Epithelial cell of proximal tubule (primary cell): ENCODE measurements around the gene KLF1. TPM values are rescaled to one million over a fixed set of nuclear protein-coding genes. Genes with fewer than 3 reads are reported as not detected.
A peak's percentile ranks its signal among the peaks of the same experiment; 100 is the strongest.
"Not testable (repeated sequence)": the region's sequence is repeated elsewhere in the genome, so short reads cannot be mapped to it uniquely, and the experiment has no call there.

Experiments
- DNase-seq: peaks from one replicate; pipeline ENCODE4 v3.0.0-alpha.2; 2011; ENCODE audit warnings: low read depth
- H3K4me3 ChIP-seq: 2 replicates; pipeline ENCODE4 v1.5.1; 2011; ENCODE audit warnings: low read depth, mild to moderate bottlenecking, low read length
- CTCF ChIP-seq: conservative IDR thresholded peaks from 2 replicates; pipeline ENCODE4 v1.5.1; 2012; ENCODE audit warnings: low read depth, mild to moderate bottlenecking, low read length
- total RNA-seq: library from RNA; depleted of rRNA; stranded (reverse); fragments of >200 nt; gene quantifications from 2 replicates; pipeline ENCODE4 v1.2.3, GENCODE V29; 2015

Gene KLF1
- total RNA-seq, 1 donor from 2014 or later: not detected

GRCh38 chr19:12856653-12857052 is 30.3 kb downstream of the KLF1 start:
- TF ChIP-seq CTCF: no peak
- no peak for DNase-seq
- no peak overlapping the region for H3K4me3 ChIP-seq

DNA sequence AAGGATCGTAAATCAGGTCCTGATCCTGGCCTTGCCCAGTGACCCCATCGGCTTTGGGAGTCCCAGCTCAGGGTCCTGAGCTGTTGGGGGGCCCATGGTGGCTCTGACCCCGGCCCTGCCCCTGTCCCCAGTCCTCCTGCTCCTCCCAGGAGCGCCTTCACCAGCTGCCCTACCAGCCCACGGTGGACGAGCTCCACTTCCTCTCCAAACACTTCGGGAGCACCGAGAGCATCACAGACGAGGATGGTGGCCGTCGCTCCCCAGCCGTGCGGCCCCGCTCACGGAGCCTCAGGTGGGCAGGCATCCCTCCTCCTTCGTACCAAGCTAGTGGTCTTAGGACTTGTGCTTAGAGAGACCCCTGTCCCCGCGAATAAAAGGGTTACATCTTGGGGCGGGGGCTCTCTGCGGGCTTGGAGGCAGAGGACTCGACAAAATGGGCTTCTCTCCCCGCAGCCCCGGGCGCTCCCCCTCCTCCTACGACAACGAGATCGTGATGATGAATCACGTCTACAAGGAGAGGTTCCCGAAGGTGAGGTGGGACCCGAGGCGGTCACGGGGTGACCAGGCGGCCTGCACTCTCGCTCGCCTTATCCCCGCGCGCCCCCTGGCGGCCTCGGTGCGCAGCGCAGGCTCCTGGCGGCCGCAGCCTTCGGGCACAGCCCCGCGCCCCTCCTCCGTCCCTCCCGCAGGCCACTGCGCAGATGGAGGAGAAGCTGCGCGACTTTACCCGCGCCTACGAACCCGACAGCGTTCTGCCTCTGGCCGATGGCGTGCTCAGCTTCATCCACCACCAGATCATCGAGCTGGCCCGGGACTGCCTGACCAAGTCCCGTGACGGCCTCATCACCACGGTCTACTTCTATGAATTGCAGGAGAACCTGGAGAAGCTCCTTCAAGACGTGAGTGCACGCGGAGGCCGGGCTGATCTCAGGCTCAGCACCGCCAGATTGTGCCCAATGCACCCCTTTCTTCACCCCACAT is 39.6 kb downstream of the KLF1 start:
- TF ChIP-seq CTCF: peak; percentile 91
- H3K4me3 ChIP-seq: peak overlapping the region; percentile 42
- DNase-seq: peak; percentile 13

DNA sequence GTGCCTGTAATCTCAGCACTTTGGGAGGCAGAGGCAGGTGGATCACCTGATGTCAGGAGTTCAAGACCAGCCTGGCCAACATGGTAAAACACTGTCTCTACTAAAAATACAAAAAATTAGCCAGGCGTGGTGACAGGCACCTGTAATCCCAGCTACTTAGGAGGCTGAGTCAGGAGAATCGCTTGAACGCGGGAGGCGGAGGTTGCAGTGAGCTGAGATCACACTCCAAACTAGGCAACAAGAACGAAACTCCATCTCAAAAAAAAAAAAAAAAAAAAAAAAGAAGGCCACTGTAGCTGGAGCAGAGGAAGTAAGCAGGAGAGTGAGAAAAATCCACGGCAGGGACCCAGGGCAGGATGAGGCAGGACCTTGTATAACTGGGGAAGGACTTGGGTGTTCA is 40.4 kb downstream of the KLF1 start:
- DNase-seq: not testable (repeated sequence)

GRCh38 chr19:12843999-12844732 is 42.8 kb downstream of the KLF1 start:
- DNase-seq: no peak
- TF ChIP-seq CTCF: no peak
- no peak overlapping the region for H3K4me3 ChIP-seq

More for the DNA sequence above, 40.4 kb downstream of the KLF1 start:
- not testable (repeated sequence) for H3K4me3 ChIP-seq

DNA sequence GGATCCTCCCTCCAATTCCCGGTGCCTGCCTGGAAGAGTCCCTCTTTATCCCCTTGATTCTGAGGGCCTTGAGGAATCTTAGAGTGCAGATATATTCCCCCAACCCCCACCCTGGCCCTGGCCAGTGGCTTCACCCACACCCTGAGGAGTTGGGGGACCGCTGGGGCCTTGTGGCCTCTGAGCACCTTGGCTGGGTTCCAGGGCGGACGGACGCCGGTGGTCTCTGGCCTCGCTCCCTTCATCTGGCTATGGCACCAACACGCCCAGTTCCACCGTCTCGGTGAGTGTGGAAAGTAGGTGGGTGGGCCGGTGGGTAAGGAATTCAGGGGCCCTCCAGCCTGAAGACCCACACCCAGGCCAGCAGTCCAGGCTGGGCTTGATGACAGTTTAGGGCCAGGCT is 43.7 kb downstream of the KLF1 start:
- H3K4me3 ChIP-seq: no peak overlapping the region
- no peak for DNase-seq
- TF ChIP-seq CTCF: no peak

GRCh38 chr19:12842511-12842910 is 44.5 kb downstream of the KLF1 start:
- TF ChIP-seq CTCF: no peak
- DNase-seq: no peak
- no peak overlapping the region for H3K4me3 ChIP-seq

DNA sequence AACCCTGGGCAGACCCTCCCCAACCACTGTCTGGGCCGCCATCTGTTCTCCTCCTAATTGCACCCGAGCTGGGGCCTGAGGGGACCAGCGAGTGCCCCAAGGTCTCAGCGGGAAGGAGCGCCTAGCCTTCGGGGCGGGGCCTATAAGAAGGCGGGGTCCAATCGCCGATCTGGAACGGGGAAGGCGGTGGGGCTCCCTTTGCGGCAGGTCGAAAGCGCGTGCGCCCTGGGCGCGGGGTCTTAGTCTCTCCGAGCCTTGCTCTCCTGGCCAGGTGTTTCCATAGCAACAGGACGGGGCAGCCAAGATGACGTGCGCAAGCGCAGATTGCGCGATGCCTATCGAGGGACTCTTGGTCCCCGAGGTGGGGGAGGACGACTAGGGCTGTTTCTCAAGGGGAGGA is 45.9 kb downstream of the KLF1 start:
- DNase-seq: no peak
- H3K4me3 ChIP-seq: peak overlapping the region; percentile 40
- no peak for TF ChIP-seq CTCF
